Nephron (organoid): ENCODE measurements around the gene ATP8A2.

Experiments used
- H3K27ac Mint-ChIP-seq, 3 experiments: 2 replicates each; pipeline ENCODE4 v1.8.0; 2020; ENCODE audit warnings: mixed read lengths in 3 of 3, mild to moderate bottlenecking in 2 of 3, moderate library complexity in 1 of 3
- H3K27me3 Mint-ChIP-seq: 2 replicates; pipeline ENCODE4 v1.8.0; 2021; ENCODE audit warnings: low read depth, mild to moderate bottlenecking, moderate library complexity, mixed read lengths
- H3K36me3 Mint-ChIP-seq: 2 replicates; pipeline ENCODE4 v1.8.0; 2020; ENCODE audit warnings: low read depth, mixed read lengths
- H3K4me1 Mint-ChIP-seq: 2 replicates; pipeline ENCODE4 v1.8.0; 2020; ENCODE audit warnings: mixed read lengths
- H3K4me3 Mint-ChIP-seq, 3 experiments: 2 replicates each; pipeline ENCODE4 v1.8.0; 2020; ENCODE audit warnings: mild to moderate bottlenecking in 3 of 3, mixed read lengths in 3 of 3, moderate library complexity in 2 of 3
- H3K9me3 Mint-ChIP-seq: 2 replicates; pipeline ENCODE4 v1.8.0; 2020; ENCODE audit warnings: mixed read lengths
- CTCF ChIP-seq, 3 experiments: fragments of 200-600 bp; sonication (generic); IDR thresholded peaks; one replicate each; pipeline ENCODE4 v1.5.0; 2021; ENCODE audit warnings: antibody characterized with exemption in 3 of 3; ENCODE audit not compliant: unreplicated experiment in 3 of 3

The ATP8A2 gene

GRCh38 chr13:25455146-25455545, 83.4 kb downstream of the ATP8A2 start:
- no peak overlapping the region for H3K4me3 Mint-ChIP-seq
- H3K36me3 Mint-ChIP-seq = no peaks in the 10 kb centered on the region
- H3K27me3 Mint-ChIP-seq = peaks cover 25% of the 10 kb centered on the region
- H3K4me1 Mint-ChIP-seq = peaks cover 3% of the 10 kb centered on the region
- H3K27ac Mint-ChIP-seq = no peak overlapping the region
- peaks cover 9% of the 10 kb centered on the region for H3K9me3 Mint-ChIP-seq
- TF ChIP-seq CTCF (IDR thresholded peaks at IDR 0.05; ENCODE audit: unreplicated experiment in 3 of 3) = no peak

GRCh38 chr13:25457566-25457965, 85.8 kb downstream of the ATP8A2 start:
- no peak overlapping the region for H3K4me3 Mint-ChIP-seq
- peaks cover 19% of the 10 kb centered on the region for H3K27me3 Mint-ChIP-seq
- H3K4me1 Mint-ChIP-seq = peaks cover 3% of the 10 kb centered on the region
- no peak overlapping the region for H3K27ac Mint-ChIP-seq
- H3K36me3 Mint-ChIP-seq = no peaks in the 10 kb centered on the region
- no peak for TF ChIP-seq CTCF (IDR thresholded peaks at IDR 0.05; ENCODE audit: unreplicated experiment in 3 of 3)
- H3K9me3 Mint-ChIP-seq = no peaks in the 10 kb centered on the region

GRCh38 chr13:25462301-25463125, 90.7 kb downstream of the ATP8A2 start:
- H3K27me3 Mint-ChIP-seq = peaks cover 18% of the 10 kb centered on the region
- no peak overlapping the region for H3K27ac Mint-ChIP-seq
- no peak for TF ChIP-seq CTCF (IDR thresholded peaks at IDR 0.05; ENCODE audit: unreplicated experiment in 3 of 3)
- H3K9me3 Mint-ChIP-seq = no peaks in the 10 kb centered on the region
- no peaks in the 10 kb centered on the region for H3K36me3 Mint-ChIP-seq
- no peaks in the 10 kb centered on the region for H3K4me1 Mint-ChIP-seq
- no peak overlapping the region for H3K4me3 Mint-ChIP-seq

- H3K36me3 Mint-ChIP-seq = no peaks in the 10 kb centered on the region
- no peak for TF ChIP-seq CTCF (IDR thresholded peaks at IDR 0.05; ENCODE audit: unreplicated experiment in 3 of 3)
- no peak overlapping the region for H3K4me3 Mint-ChIP-seq
- peaks cover 27% of the 10 kb centered on the region for H3K27me3 Mint-ChIP-seq
- H3K27ac Mint-ChIP-seq = no peak overlapping the region
- no peaks in the 10 kb centered on the region for H3K9me3 Mint-ChIP-seq
- no peaks in the 10 kb centered on the region for H3K4me1 Mint-ChIP-seq
Observed at GRCh38 chr13:25463496-25463895, 91.7 kb downstream of the ATP8A2 start.

- Mint-ChIP-seq H3K4me3 (peak overlapping the region; percentile 10 to 69 (median 30)), H3K27me3 (peaks cover 56% of the 10 kb centered on the region), H3K36me3 (no peaks in the 10 kb centered on the region), H3K4me1 (peaks cover 8% of the 10 kb centered on the region), H3K9me3 (no peaks in the 10 kb centered on the region), H3K27ac (no peak overlapping the region)
- no peak for TF ChIP-seq CTCF (IDR thresholded peaks at IDR 0.05; ENCODE audit: unreplicated experiment in 3 of 3)
Observed at GRCh38 chr13:25466880-25467279, 95.1 kb downstream of the ATP8A2 start.
